Mesendoderm (in vitro differentiated cells): ENCODE measurements around the gene TSHZ3.

Source experiments
- DNase-seq: peaks from one replicate; pipeline ENCODE4 v3.0.0; 2013
- H2AK5ac ChIP-seq: 2 replicates; pipeline ENCODE4 v1.6.1; 2013; ENCODE audit warnings: low read length, inconsistent platforms
- H2BK120ac ChIP-seq: 2 replicates; pipeline ENCODE4 v1.6.1; 2013; ENCODE audit warnings: low read depth, mild to moderate bottlenecking, low read length, moderate library complexity, mixed read lengths
- H2BK15ac ChIP-seq: replicated peaks from 2 replicates; pipeline ENCODE4 v1.6.1; 2013; ENCODE audit warnings: low read depth, mild to moderate bottlenecking, moderate library complexity
- H2BK5ac ChIP-seq: 2 replicates; pipeline ENCODE4 v1.6.1; 2013; ENCODE audit warnings: low read length, inconsistent platforms
- H3K18ac ChIP-seq: 2 replicates; pipeline ENCODE4 v1.6.1; 2013; ENCODE audit warnings: mild to moderate bottlenecking, low read length, mixed read lengths
- H3K23ac ChIP-seq: one replicate; pipeline ENCODE4 v1.6.1; 2013; ENCODE audit warnings: low read length
- H3K27ac ChIP-seq: 2 replicates; pipeline ENCODE4 v1.5.1; 2013; ENCODE audit warnings: low read depth, mild to moderate bottlenecking, inconsistent platforms, low read length, moderate library complexity
- H3K27me3 ChIP-seq: 2 replicates; pipeline ENCODE4 v1.6.1; 2013; ENCODE audit warnings: low read length, control low read depth, mild to moderate bottlenecking, inconsistent platforms; ENCODE audit not compliant: insufficient read depth, poor library complexity
- H3K36me3 ChIP-seq: 2 replicates; pipeline ENCODE4 v1.6.1; 2013; ENCODE audit warnings: low read length, inconsistent platforms; ENCODE audit not compliant: control insufficient read depth, insufficient read depth
- H3K4ac ChIP-seq: one replicate; pipeline ENCODE4 v1.6.1; 2013; ENCODE audit warnings: low read depth, mild to moderate bottlenecking, low read length, moderate library complexity
- H3K4me1 ChIP-seq: 2 replicates; pipeline ENCODE4 v1.6.1; 2013; ENCODE audit warnings: low read depth, low read length, inconsistent platforms; ENCODE audit not compliant: control insufficient read depth
- H3K4me2 ChIP-seq: 2 replicates; pipeline ENCODE4 v1.6.1; 2013; ENCODE audit warnings: low read length
- H3K4me3 ChIP-seq: 2 replicates; pipeline ENCODE4 v1.5.1; 2013; ENCODE audit warnings: mild to moderate bottlenecking, low read length
- H3K56ac ChIP-seq: one replicate; pipeline ENCODE4 v1.6.1; 2013; ENCODE audit warnings: low read length
- H3K79me1 ChIP-seq: 2 replicates; pipeline ENCODE4 v1.6.1; 2013; ENCODE audit warnings: low read length, inconsistent platforms
- H3K79me2 ChIP-seq: 2 replicates; pipeline ENCODE4 v1.6.1; 2013; ENCODE audit warnings: mild to moderate bottlenecking, low read length; ENCODE audit not compliant: control insufficient read depth, insufficient read depth
- H3K9ac ChIP-seq: 2 replicates; pipeline ENCODE4 v1.6.1; 2013; ENCODE audit warnings: low read length, inconsistent platforms
- H4K5ac ChIP-seq: one replicate; pipeline ENCODE4 v1.6.1; 2013; ENCODE audit warnings: low read length
- H4K8ac ChIP-seq: one replicate; pipeline ENCODE4 v1.6.1; 2013; ENCODE audit warnings: low read depth, mild to moderate bottlenecking, control low read depth, low read length, moderate library complexity
- WGBS: extraction: QIAGEN DNeasy Blood & Tissue Kit; methylation state at CpG from one replicate; pipeline ENCODE4 v1.1.7; 2013; ENCODE audit warnings: low lambda C conversion rate, missing lambda C conversion rate; ENCODE audit not compliant: insufficient coverage; ENCODE audit errors: extremely low coverage; 5-methylcytosine and 5-hydroxymethylcytosine counted together

TSHZ3 gene

DNA sequence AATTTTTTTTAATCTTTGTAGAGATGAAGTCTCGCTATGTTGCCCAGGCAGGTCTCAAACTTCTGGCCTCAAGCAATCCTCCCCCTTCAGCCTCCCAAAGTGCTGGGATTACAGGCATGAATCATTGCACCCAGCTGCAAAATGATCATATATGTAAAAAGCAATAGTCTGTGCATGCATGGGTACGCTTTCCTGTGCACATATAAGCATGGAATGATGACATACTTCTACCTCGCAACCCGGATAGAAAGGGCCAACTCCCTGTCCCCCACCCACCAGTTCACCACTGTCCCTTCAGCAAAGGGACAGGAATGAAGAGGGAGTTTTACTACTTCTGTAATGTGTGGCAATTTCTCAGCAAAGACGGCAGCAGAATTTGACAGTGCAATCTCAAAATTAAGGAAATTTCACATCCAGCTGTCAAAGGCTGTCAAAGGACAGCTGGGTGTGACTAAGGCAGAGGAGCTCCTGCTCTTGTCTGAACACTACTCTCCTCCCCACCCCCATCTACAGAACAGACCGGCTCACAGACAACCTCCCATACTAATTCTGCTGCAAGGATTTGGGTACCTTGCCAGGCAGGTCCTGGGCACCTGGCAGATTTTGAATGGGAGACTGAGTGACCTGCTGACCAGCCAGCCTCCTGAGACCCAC lies 95.6 kb downstream of the TSHZ3 start:
- H2BK15ac ChIP-seq: no peak overlapping the region

DNA sequence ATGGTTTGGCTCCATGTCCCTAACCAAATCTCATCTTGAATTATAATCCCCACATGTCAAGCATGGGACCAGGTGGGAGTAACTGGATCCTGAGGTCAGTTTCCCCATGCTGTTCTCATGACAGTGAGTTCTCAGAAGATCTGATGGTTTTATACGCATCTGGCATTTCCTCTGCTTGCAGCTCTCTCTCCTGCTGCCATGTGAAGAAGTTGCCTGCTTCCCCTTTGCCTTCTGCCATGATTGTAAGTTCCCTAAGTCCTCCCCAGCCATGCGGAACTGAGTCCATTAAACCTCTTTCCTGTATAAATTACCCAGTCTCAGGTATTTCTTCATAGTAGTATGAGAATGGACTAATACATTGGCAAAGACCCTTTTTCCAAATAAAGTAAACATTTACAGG lies 96.8 kb downstream of the TSHZ3 start:
- no peaks in the 10 kb centered on the region for H3K79me2 ChIP-seq
- no peak overlapping the region for H3K4ac ChIP-seq
- no peaks in the 10 kb centered on the region for H3K27me3 ChIP-seq
- H3K36me3 ChIP-seq: no peaks in the 10 kb centered on the region
- no peak overlapping the region for H2AK5ac ChIP-seq
- DNase-seq: no peak
- H4K8ac ChIP-seq: no peak overlapping the region
- no peak overlapping the region for H2BK5ac ChIP-seq
- H3K4me2 ChIP-seq: no peak overlapping the region
- H3K4me1 ChIP-seq: no peaks in the 10 kb centered on the region
- no peak overlapping the region for H3K9ac ChIP-seq
- H3K27ac ChIP-seq: no peak overlapping the region
- H3K4me3 ChIP-seq: no peak overlapping the region
- WGBS: no CpG with 5 or more reads among the region's 2 CpGs
- H3K56ac ChIP-seq: no peak overlapping the region
- no peaks in the 10 kb centered on the region for H3K79me1 ChIP-seq
- H3K23ac ChIP-seq: no peak overlapping the region
- H2BK15ac ChIP-seq: no peak overlapping the region
- no peak overlapping the region for H2BK120ac ChIP-seq
- no peak overlapping the region for H4K5ac ChIP-seq
- no peak overlapping the region for H3K18ac ChIP-seq

More for the DNA sequence above, 95.6 kb downstream of the TSHZ3 start:
- H2BK120ac ChIP-seq: no peak overlapping the region
- no peaks in the 10 kb centered on the region for H3K27me3 ChIP-seq
- H2AK5ac ChIP-seq: no peak overlapping the region
- H3K4me2 ChIP-seq: no peak overlapping the region
- no peak overlapping the region for H3K4me3 ChIP-seq
- no peaks in the 10 kb centered on the region for H3K79me1 ChIP-seq
- H2BK5ac ChIP-seq: no peak overlapping the region
- no peak overlapping the region for H3K4ac ChIP-seq
- H3K27ac ChIP-seq: no peak overlapping the region
- H3K4me1 ChIP-seq: no peaks in the 10 kb centered on the region
- no peak overlapping the region for H3K18ac ChIP-seq
- no CpG with 5 or more reads among the region's 6 CpGs for WGBS
- no peaks in the 10 kb centered on the region for H3K36me3 ChIP-seq
- no peak overlapping the region for H4K5ac ChIP-seq
- H3K23ac ChIP-seq: no peak overlapping the region
- H4K8ac ChIP-seq: no peak overlapping the region
- no peak overlapping the region for H3K56ac ChIP-seq
- DNase-seq: no peak
- H3K79me2 ChIP-seq: no peaks in the 10 kb centered on the region
- no peak overlapping the region for H3K9ac ChIP-seq

DNA sequence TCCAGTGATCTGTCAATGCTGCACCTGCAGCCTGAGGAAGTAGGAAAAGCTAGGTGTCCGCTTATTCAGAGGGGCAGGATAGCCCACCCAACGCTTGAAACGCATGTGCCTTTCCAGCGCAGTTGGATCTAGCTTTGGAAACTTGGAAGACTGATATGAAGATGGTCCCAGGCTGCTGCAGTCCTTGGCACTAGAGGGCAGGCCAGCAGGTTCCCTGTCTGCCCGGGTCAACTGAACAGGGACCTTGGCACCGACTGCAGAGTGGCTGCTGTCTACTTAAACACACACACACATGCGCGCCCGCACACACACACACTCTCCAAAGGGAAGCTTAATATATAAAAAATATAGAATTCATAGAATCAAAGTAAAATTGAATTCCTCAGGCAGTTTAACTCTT lies 100.0 kb downstream of the TSHZ3 start:
- no peak overlapping the region for H4K8ac ChIP-seq
- no peaks in the 10 kb centered on the region for H3K79me1 ChIP-seq
- no peak overlapping the region for H3K23ac ChIP-seq
- H3K4me1 ChIP-seq: no peaks in the 10 kb centered on the region
- H4K5ac ChIP-seq: no peak overlapping the region
- no CpG with 5 or more reads among the region's 9 CpGs for WGBS
- no peak overlapping the region for H3K4me3 ChIP-seq
- no peak overlapping the region for H3K18ac ChIP-seq
- no peak overlapping the region for H2AK5ac ChIP-seq
- H3K36me3 ChIP-seq: no peaks in the 10 kb centered on the region
- no peak overlapping the region for H3K27ac ChIP-seq
- no peak overlapping the region for H3K4me2 ChIP-seq
- no peak overlapping the region for H3K4ac ChIP-seq
- no peak overlapping the region for H2BK15ac ChIP-seq
- no peak overlapping the region for H3K56ac ChIP-seq
- no peaks in the 10 kb centered on the region for H3K79me2 ChIP-seq
- no peaks in the 10 kb centered on the region for H3K27me3 ChIP-seq
- DNase-seq: no peak
- no peak overlapping the region for H2BK120ac ChIP-seq
- no peak overlapping the region for H3K9ac ChIP-seq
- H2BK5ac ChIP-seq: no peak overlapping the region

DNA sequence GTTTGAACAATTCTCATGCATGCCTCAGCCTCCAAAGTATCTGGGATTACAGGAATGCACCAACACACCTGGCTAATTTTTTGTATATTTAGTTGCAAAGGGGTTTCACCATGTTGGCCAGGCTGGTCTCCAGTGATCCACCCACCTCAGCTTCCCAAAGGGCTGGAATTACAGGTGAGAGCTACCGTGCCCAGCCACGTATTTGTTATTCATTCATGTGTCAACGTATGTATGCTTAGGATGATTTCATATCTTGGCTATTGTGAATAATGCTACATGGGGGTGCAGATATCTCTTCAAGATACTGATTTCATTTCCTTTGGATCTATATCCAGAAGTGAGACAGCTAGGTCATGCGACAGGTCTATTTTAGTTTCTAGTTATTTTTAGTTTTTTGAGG lies 113.4 kb downstream of the TSHZ3 start:
- no peak overlapping the region for H4K8ac ChIP-seq
- no CpG with 5 or more reads among the region's 4 CpGs for WGBS

DNA sequence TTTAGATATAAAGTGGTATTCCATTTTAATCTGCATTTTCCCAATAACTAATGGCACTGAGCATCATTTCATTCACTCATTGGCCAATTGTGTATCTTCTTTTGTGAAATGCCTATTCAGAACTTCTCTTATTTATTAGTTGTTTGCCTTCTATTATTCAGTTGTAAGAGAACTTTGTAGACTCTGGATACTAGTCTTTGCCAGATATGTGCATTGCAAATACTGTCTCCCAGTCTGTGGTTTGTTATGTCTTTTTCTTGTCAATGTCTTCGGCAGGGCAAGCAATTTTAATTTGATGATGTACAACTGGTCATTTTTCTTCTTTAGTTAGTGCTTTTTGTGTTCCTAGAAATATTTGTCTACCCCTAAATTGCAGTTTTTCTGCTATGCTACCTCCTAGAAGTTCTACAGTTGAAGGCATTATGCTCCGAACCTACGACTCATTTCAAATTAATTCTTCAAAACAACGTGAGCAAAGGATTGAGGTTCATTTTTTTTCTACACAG lies 115.9 kb downstream of the TSHZ3 start:
- Histone ChIP-seq H3K18ac (no peak overlapping the region), H3K9ac (no peak overlapping the region), H2BK5ac (no peak overlapping the region), H3K27me3 (no peaks in the 10 kb centered on the region), H3K79me2 (no peaks in the 10 kb centered on the region), H3K4me3 (no peak overlapping the region), H3K56ac (no peak overlapping the region), H3K4me2 (no peak overlapping the region), H4K8ac (no peak overlapping the region), H2AK5ac (no peak overlapping the region), H3K4ac (no peak overlapping the region), H2BK15ac (no peak overlapping the region), H3K36me3 (no peaks in the 10 kb centered on the region), H3K23ac (no peak overlapping the region), H4K5ac (no peak overlapping the region), H2BK120ac (no peak overlapping the region), H3K27ac (no peak overlapping the region), H3K79me1 (no peaks in the 10 kb centered on the region), H3K4me1 (no peaks in the 10 kb centered on the region)
- no CpG with 5 or more reads among the region's 4 CpGs for WGBS
- DNase-seq: no peak

More for the DNA sequence above, 113.4 kb downstream of the TSHZ3 start:
- H3K4ac ChIP-seq: no peak overlapping the region
- no peaks in the 10 kb centered on the region for H3K27me3 ChIP-seq
- DNase-seq: no peak
- H4K5ac ChIP-seq: no peak overlapping the region
- no peak overlapping the region for H3K4me2 ChIP-seq
- no peaks in the 10 kb centered on the region for H3K79me1 ChIP-seq
- H3K56ac ChIP-seq: no peak overlapping the region
- no peaks in the 10 kb centered on the region for H3K4me1 ChIP-seq
- H2BK15ac ChIP-seq: no peak overlapping the region
- H2BK120ac ChIP-seq: no peak overlapping the region
- no peak overlapping the region for H3K9ac ChIP-seq
- H3K4me3 ChIP-seq: no peak overlapping the region
- H2AK5ac ChIP-seq: no peak overlapping the region
- H3K18ac ChIP-seq: no peak overlapping the region
- H3K27ac ChIP-seq: no peak overlapping the region
- H2BK5ac ChIP-seq: no peak overlapping the region
- H3K36me3 ChIP-seq: no peaks in the 10 kb centered on the region
- H3K79me2 ChIP-seq: no peaks in the 10 kb centered on the region
- H3K23ac ChIP-seq: no peak overlapping the region

DNA sequence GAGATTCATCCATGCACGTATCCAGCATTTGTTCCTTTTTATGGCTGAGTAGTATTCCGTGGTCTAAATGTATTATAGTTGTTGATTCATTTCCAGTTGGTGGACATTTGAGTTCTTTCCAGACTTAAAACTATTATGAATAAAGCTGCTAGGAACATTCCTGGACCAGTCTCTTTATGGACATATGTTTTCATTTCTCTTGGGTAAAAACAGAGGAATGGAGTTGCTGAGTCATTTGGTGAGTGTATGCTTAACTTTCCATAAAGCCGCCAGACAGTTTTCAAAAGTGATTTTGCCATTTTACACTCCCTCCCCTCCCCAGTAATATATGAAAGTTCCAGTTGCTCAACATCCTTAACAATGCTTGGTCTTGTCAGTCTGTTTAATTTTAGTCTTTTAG lies 116.4 kb downstream of the TSHZ3 start:
- no peak for DNase-seq
- H3K4me2 ChIP-seq: no peak overlapping the region
- no peak overlapping the region for H3K23ac ChIP-seq
- H3K4me1 ChIP-seq: no peaks in the 10 kb centered on the region
- WGBS: no CpG with 5 or more reads among the region's 3 CpGs
- H3K36me3 ChIP-seq: no peaks in the 10 kb centered on the region
- no peak overlapping the region for H2BK15ac ChIP-seq
- H3K9ac ChIP-seq: no peak overlapping the region
- H4K8ac ChIP-seq: no peak overlapping the region
- no peak overlapping the region for H3K18ac ChIP-seq
- no peak overlapping the region for H4K5ac ChIP-seq
- no peaks in the 10 kb centered on the region for H3K27me3 ChIP-seq
- H3K4ac ChIP-seq: no peak overlapping the region
- no peak overlapping the region for H2BK5ac ChIP-seq
- no peak overlapping the region for H3K56ac ChIP-seq
- H3K79me2 ChIP-seq: no peaks in the 10 kb centered on the region
- no peak overlapping the region for H3K4me3 ChIP-seq
- H2BK120ac ChIP-seq: no peak overlapping the region
- H3K79me1 ChIP-seq: no peaks in the 10 kb centered on the region
- H3K27ac ChIP-seq: no peak overlapping the region
- H2AK5ac ChIP-seq: no peak overlapping the region
